Immature natural killer cell (primary cell): ENCODE data around the gene LOXHD1. TPM values are rescaled to one million over a fixed set of nuclear protein-coding genes. Genes with fewer than 3 reads are reported as not detected.

Experiments
- DNase-seq, 3 donors: peaks; one replicate each; pipeline ENCODE4 v3.0.0; 2022; ENCODE audit warnings: mixed read lengths in 1 of 3
- H3K27ac Mint-ChIP-seq, 6 donors: one replicate each; pipeline ENCODE4 v1.8.0; 2020; ENCODE audit warnings: mixed read lengths in 6 of 6, mild to moderate bottlenecking in 5 of 6, inconsistent platforms in 4 of 6, moderate library complexity in 3 of 6
- H3K27me3 Mint-ChIP-seq, 3 donors: one replicate each; pipeline ENCODE4 v1.8.0; 2020 to 2021; ENCODE audit warnings: low read depth in 3 of 3, mild to moderate bottlenecking in 3 of 3, mixed read lengths in 3 of 3, moderate library complexity in 3 of 3, inconsistent platforms in 1 of 3
- H3K36me3 Mint-ChIP-seq, 3 donors: one replicate each; pipeline ENCODE4 v1.8.0; 2020; ENCODE audit warnings: mixed read lengths in 3 of 3, inconsistent platforms in 2 of 3, mild to moderate bottlenecking in 2 of 3
- H3K4me1 Mint-ChIP-seq, 2 donors: one replicate each; pipeline ENCODE4 v1.8.0; 2020; ENCODE audit warnings: inconsistent platforms in 2 of 2, mild to moderate bottlenecking in 2 of 2, mixed read lengths in 2 of 2, moderate library complexity in 1 of 2
- H3K4me3 Mint-ChIP-seq, 5 donors: one replicate each; pipeline ENCODE4 v1.8.0; 2020; ENCODE audit warnings: mild to moderate bottlenecking in 5 of 5, mixed read lengths in 5 of 5, inconsistent platforms in 3 of 5, moderate library complexity in 3 of 5
- H3K9me3 Mint-ChIP-seq, 6 donors: one replicate each; pipeline ENCODE4 v1.8.0; 2020; ENCODE audit warnings: mild to moderate bottlenecking in 6 of 6, mixed read lengths in 6 of 6, inconsistent platforms in 4 of 6, moderate library complexity in 3 of 6
- polyA plus RNA-seq, 3 donors: library from polyadenylated mRNA; unstranded; fragments of 300-500 nt; fragmentation: Illumina TruSeq; gene quantifications; one replicate each; pipeline ENCODE4 v1.2.3, GENCODE V29; 2021

LOXHD1 gene
- polyA plus RNA-seq, 3 donors from 2014 or later, result 0.07 TPM; not detected in 2

- H3K4me3 Mint-ChIP-seq, result no peak overlapping the region
- H3K9me3 Mint-ChIP-seq, result no peaks in the 10 kb centered on the region
- no peak overlapping the region for H3K27ac Mint-ChIP-seq
- DNase-seq, result no peak
- no peaks in the 10 kb centered on the region for H3K4me1 Mint-ChIP-seq
- no peaks in the 10 kb centered on the region for H3K36me3 Mint-ChIP-seq
- peaks cover 1 to 7% (median 3%) of the 10 kb centered on the region in 3 donors for H3K27me3 Mint-ChIP-seq
Observed at GRCh38 chr18:46555213-46555612, 101.8 kb downstream of the LOXHD1 start.

DNA sequence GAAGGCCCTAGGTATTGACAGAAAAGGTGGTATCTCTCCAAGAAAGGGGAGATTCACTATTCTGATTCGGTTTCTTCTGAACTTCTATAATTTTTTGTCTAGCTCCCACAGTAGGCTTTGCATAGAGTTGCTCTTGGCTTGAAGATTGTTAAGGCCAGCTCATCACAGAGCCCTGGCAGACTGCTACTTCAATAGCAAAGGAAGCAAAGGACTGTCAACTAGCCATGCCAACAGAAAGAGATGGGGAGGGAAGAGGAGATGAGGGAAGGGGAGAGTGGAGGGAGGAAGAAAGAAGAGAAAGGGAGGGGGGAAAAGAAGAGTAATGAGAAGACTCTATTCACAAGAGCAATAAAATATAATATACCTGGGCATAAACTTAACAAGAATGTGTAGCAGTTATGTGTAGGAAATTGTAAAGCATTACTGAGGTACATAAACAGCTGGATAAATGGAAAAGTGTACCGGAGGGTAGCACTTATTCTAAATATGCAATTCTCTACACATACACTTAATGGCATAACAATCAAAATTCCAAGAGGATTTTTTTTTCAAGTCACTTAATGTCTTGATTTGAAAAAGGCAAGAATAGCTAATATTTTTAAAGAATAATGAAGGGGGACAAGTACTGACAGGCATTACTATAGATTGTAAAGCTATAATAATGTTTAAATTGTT, 102.5 kb downstream of the LOXHD1 start:
- H3K27ac Mint-ChIP-seq, result no peak overlapping the region
- no peak for DNase-seq
- H3K4me1 Mint-ChIP-seq, result no peaks in the 10 kb centered on the region
- no peak overlapping the region for H3K4me3 Mint-ChIP-seq
- peaks cover 3 to 5% (median 3%) of the 10 kb centered on the region in 3 donors for H3K27me3 Mint-ChIP-seq
- no peaks in the 10 kb centered on the region for H3K9me3 Mint-ChIP-seq
- no peaks in the 10 kb centered on the region for H3K36me3 Mint-ChIP-seq

DNA sequence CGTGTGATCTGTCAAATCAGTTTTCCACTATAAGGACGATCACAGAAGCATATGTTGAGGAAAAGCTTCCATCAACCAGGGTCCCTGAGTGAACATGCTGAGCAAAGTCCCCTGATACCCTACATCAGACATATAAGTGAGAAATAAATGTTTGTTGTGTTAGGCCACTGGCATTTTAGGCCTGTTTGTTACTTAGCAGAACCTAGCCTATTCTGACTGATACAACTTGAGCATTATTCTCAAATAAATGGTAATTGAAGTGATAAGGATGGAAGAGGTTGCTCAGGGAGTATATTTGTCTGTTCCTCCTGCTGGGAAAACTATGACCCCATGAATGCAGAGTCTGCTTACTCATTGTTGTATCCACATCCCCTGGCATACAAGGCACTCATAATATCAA, 106.4 kb downstream of the LOXHD1 start:
- peaks cover 3 to 5% (median 5%) of the 10 kb centered on the region in 3 donors for H3K27me3 Mint-ChIP-seq
- H3K9me3 Mint-ChIP-seq, result peaks cover 0 to 5% (median 0%) of the 10 kb centered on the region in 6 donors
- DNase-seq, result no peak
- H3K27ac Mint-ChIP-seq, result no peak overlapping the region
- H3K36me3 Mint-ChIP-seq, result no peaks in the 10 kb centered on the region
- H3K4me3 Mint-ChIP-seq, result no peak overlapping the region
- H3K4me1 Mint-ChIP-seq, result no peaks in the 10 kb centered on the region

- Mint-ChIP-seq H3K27ac (no peak overlapping the region), H3K4me3 (no peak overlapping the region), H3K36me3 (no peaks in the 10 kb centered on the region), H3K9me3 (peaks cover 0 to 5% (median 0%) of the 10 kb centered on the region in 6 donors), H3K27me3 (peaks cover 1 to 8% (median 3%) of the 10 kb centered on the region in 3 donors), H3K4me1 (no peaks in the 10 kb centered on the region)
- DNase-seq, result no peak
Observed at GRCh38 chr18:46547520-46547919, 109.5 kb downstream of the LOXHD1 start.

GRCh38 chr18:46546111-46546640, 110.8 kb downstream of the LOXHD1 start:
- DNase-seq, result no peak
- H3K27ac Mint-ChIP-seq, result peak overlapping the region in 1 of 6 donors; percentile 41
- H3K9me3 Mint-ChIP-seq, result peaks cover 0 to 5% (median 0%) of the 10 kb centered on the region in 6 donors
- H3K27me3 Mint-ChIP-seq, result peaks cover 0 to 11% (median 8%) of the 10 kb centered on the region in 3 donors
- H3K4me3 Mint-ChIP-seq, result no peak overlapping the region
- peaks cover 0 to 1% of the 10 kb centered on the region in 2 donors for H3K4me1 Mint-ChIP-seq
- no peaks in the 10 kb centered on the region for H3K36me3 Mint-ChIP-seq

- no peak overlapping the region for H3K27ac Mint-ChIP-seq
- peaks cover 0 to 1% of the 10 kb centered on the region in 2 donors for H3K4me1 Mint-ChIP-seq
- H3K36me3 Mint-ChIP-seq, result no peaks in the 10 kb centered on the region
- no peak for DNase-seq
- peaks cover 0 to 5% (median 0%) of the 10 kb centered on the region in 6 donors for H3K9me3 Mint-ChIP-seq
- no peak overlapping the region for H3K4me3 Mint-ChIP-seq
- peaks cover 3 to 12% (median 8%) of the 10 kb centered on the region in 3 donors for H3K27me3 Mint-ChIP-seq
Observed at GRCh38 chr18:46542545-46542944, 114.5 kb downstream of the LOXHD1 start.

DNA sequence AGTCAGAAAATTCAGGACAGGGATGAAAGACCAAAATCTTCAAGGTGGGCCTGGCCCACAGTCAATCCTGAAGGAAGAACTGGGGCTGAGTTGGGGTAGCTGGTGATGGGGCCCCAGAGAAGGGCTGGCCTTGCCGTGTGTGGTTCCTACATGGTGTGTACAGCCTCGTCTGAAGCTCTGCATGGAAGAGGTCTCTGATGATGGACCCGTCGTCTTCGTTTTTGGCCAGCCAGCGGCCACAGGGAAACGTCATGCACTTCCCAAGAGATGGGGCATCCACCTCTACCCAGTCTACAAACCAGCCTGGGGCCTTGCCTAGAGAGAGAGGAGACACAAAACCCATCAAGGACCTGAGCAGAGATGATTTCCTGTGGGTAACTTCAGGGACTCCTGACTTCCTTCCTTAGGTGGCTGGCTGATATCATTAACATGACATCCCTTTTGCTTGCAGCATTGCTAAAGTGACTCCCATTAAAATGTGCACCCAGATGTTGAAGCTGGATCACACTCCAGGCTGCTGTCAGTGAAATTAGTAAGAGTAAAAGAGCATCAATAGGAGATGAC, 115.3 kb downstream of the LOXHD1 start:
- Mint-ChIP-seq H3K27ac (no peak overlapping the region), H3K9me3 (peaks cover 0 to 5% (median 0%) of the 10 kb centered on the region in 6 donors), H3K4me1 (peaks cover 0 to 1% of the 10 kb centered on the region in 2 donors), H3K4me3 (no peak overlapping the region), H3K27me3 (peaks cover 8 to 15% (median 8%) of the 10 kb centered on the region in 3 donors), H3K36me3 (no peaks in the 10 kb centered on the region)
- no peak for DNase-seq

GRCh38 chr18:46538376-46538775, 118.6 kb downstream of the LOXHD1 start:
- DNase-seq, result no peak
- Mint-ChIP-seq H3K4me1 (peaks cover 0 to 1% of the 10 kb centered on the region in 2 donors), H3K27ac (no peak overlapping the region), H3K27me3 (peaks cover 4 to 12% (median 8%) of the 10 kb centered on the region in 3 donors), H3K4me3 (no peak overlapping the region), H3K36me3 (no peaks in the 10 kb centered on the region), H3K9me3 (no peaks in the 10 kb centered on the region)

DNA sequence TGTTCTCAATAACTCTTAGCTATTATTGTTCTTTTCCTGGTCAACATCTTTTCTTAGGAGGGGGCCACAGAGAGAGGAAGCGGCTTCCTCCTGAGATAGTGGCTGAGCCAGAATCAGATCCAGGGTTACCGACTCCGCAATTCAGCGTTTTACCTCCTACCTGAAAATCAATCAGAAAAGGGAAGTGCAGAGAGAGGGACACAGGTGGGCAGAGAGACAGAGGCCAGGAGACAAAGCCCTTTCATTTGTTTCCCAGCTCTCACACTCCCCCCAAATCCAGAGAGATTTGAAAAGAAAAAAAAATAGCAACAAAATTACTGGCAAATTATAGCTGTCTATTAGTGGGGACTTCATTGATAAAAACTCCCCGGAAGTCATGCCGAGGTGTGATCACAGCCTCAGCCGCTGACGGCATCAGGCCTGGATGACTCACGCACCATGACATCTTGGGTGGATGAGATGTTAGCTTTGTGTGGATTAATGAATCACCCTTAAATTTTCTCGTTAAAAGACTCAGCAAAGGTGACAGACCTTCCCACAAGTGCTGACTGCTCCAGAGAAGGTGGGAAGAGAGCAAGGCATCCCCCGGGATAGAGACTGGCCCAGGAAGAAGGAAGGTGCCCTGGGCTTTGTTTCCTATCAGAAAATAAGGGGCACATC, 120.7 kb downstream of the LOXHD1 start:
- peak overlapping the region in 1 of 6 donors; percentile 75 for H3K27ac Mint-ChIP-seq
- peaks cover 0 to 10% (median 8%) of the 10 kb centered on the region in 3 donors for H3K27me3 Mint-ChIP-seq
- DNase-seq, result peak in 2 of 3 donors; percentile 7 to 53
- peak overlapping the region in 2 of 5 donors; percentile 22 to 27 for H3K4me3 Mint-ChIP-seq
- H3K4me1 Mint-ChIP-seq, result no peaks in the 10 kb centered on the region
- H3K36me3 Mint-ChIP-seq, result no peaks in the 10 kb centered on the region
- no peaks in the 10 kb centered on the region for H3K9me3 Mint-ChIP-seq

- no peak for DNase-seq
- no peak overlapping the region for H3K4me3 Mint-ChIP-seq
Observed at GRCh38 chr18:46531482-46531881, 125.5 kb downstream of the LOXHD1 start.

DNA sequence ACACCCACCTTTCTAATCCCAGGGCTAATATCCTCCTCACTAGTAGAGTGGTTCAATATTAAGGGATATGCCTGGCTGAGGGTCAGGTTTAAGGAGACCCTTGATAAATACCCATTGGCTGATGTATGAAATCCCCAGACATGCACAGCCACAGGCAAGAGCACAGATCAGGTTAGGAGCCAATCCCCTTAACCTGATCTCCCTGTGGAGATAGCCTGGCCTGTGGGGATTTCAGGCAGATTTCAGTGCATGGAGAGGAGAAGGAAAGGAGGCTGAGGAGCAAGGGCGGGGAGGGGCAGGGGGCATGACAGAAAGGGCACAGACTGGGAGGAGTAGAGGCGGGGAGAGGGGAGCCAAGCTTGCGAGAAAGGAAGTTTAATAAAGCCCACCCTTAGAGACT, 129.0 kb downstream of the LOXHD1 start:
- H3K27ac Mint-ChIP-seq, result no peak overlapping the region
- no peak overlapping the region for H3K4me3 Mint-ChIP-seq
- no peaks in the 10 kb centered on the region for H3K4me1 Mint-ChIP-seq
- no peaks in the 10 kb centered on the region for H3K9me3 Mint-ChIP-seq
- peaks cover 2 to 9% (median 4%) of the 10 kb centered on the region in 3 donors for H3K27me3 Mint-ChIP-seq
- no peaks in the 10 kb centered on the region for H3K36me3 Mint-ChIP-seq
- no peak for DNase-seq

More at GRCh38 chr18:46531482-46531881, 125.5 kb downstream of the LOXHD1 start:
- peaks cover 0 to 4% (median 0%) of the 10 kb centered on the region in 3 donors for H3K27me3 Mint-ChIP-seq
- H3K36me3 Mint-ChIP-seq, result no peaks in the 10 kb centered on the region
- H3K4me1 Mint-ChIP-seq, result no peaks in the 10 kb centered on the region
- no peaks in the 10 kb centered on the region for H3K9me3 Mint-ChIP-seq
- H3K27ac Mint-ChIP-seq, result no peak overlapping the region

DNA sequence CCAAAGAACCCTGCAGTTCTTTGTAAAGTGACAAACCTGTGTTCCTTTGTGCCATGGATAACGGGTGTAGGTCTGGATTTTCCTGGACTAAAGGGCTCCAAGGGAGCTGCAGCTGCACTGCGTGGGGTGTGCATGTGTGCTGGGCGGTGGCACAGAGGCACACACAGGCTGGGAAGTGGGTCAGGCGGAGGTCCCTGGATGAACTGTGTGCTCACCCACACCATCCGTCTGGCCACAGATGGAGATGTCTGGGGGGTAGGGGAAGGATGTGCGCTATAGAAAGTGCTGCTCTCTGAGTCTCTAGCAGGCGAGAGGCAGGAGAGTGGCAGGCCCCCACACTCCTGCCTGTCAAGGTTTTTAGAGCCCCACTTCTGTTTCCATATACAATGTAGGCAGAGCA, 137.2 kb downstream of the LOXHD1 start:
- peaks cover 7 to 14% (median 8%) of the 10 kb centered on the region in 3 donors for H3K27me3 Mint-ChIP-seq
- no peak overlapping the region for H3K27ac Mint-ChIP-seq
- no peaks in the 10 kb centered on the region for H3K4me1 Mint-ChIP-seq
- no peak for DNase-seq
- H3K4me3 Mint-ChIP-seq, result no peak overlapping the region
- peaks cover 0 to 2% (median 0%) of the 10 kb centered on the region in 6 donors for H3K9me3 Mint-ChIP-seq
- H3K36me3 Mint-ChIP-seq, result no peaks in the 10 kb centered on the region

DNA sequence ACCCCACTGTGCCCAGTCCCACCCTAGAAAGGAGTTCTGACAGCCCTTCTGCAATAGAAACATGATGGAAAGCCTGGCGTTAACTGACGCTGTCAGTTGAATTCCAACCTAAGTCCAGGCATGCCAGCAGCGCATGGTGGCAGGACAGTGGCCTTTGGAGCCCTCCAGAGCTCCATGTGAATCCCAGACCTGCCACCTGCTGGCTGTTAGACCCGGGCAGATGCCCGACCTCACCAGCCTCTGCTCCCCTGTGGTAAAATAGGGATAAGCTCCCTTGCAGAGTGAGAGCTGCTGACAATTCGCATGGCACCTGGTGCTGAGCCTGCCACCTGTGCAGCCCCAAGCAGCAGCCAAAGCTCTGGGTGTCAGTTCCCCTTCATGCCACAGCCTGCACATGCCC, 138.6 kb downstream of the LOXHD1 start:
- no peak for DNase-seq
- Mint-ChIP-seq H3K27ac (no peak overlapping the region), H3K27me3 (peaks cover 6 to 12% (median 6%) of the 10 kb centered on the region in 3 donors), H3K36me3 (no peaks in the 10 kb centered on the region), H3K9me3 (peaks cover 0 to 2% (median 0%) of the 10 kb centered on the region in 6 donors), H3K4me1 (no peaks in the 10 kb centered on the region), H3K4me3 (no peak overlapping the region)

DNA sequence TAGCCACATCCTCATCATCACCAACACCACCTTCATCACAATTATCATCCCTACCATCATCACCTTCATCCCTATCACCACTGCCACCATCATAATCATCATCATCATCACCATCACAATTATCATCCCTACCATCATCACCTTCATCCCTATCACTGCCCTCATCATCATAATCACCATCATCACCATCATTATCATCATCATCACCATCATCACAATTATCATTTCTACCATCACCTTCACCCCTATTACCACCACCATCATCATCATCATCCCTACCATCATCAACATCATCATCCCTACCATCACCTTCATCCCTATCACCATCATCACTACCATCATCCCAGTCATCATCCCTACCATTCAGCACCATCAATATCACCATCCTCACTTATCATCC, 140.5 kb downstream of the LOXHD1 start:
- Mint-ChIP-seq H3K9me3 (peaks cover 0 to 2% (median 0%) of the 10 kb centered on the region in 6 donors), H3K27ac (no peak overlapping the region), H3K4me3 (no peak overlapping the region), H3K27me3 (peaks cover 5 to 11% (median 5%) of the 10 kb centered on the region in 3 donors), H3K36me3 (peaks cover 0 to 4% (median 3%) of the 10 kb centered on the region in 3 donors), H3K4me1 (no peaks in the 10 kb centered on the region)
- no peak for DNase-seq
